K562 (cell line): ENCODE data around the gene RXRA. TPM values are rescaled to one million over a fixed set of nuclear protein-coding genes. Genes with fewer than 3 reads are reported as not detected.

Experiments used
- ARHGAP35 ChIP-seq: fragments of 450-650 bp; IDR thresholded peaks from 2 replicates; pipeline ENCODE4 v1.6.1; 2018; ENCODE audit not compliant: partially characterized antibody
- CBX1 ChIP-seq: sonication (generic); IDR thresholded peaks from 2 replicates; pipeline ENCODE4 v1.6.1; 2016; ENCODE audit warnings: antibody characterized with exemption, low read depth, mild to moderate bottlenecking
- CEBPB ChIP-seq: fragments of 450-650 bp; IDR thresholded peaks from 2 replicates; pipeline ENCODE4 v1.6.1; 2016; ENCODE audit warnings: missing genetic modification characterization, missing compliant biosample characterization
- CREM ChIP-seq: IDR thresholded peaks from 2 replicates; pipeline ENCODE4 v1.6.1; 2014; ENCODE audit warnings: antibody characterized with exemption, low read depth
- E2F1 ChIP-seq: sonication (generic); formaldehyde crosslinking; IDR thresholded peaks from 2 replicates; pipeline ENCODE4 v1.8.1; 2023; ENCODE audit warnings: mild to moderate bottlenecking, missing genetic modification reagents, moderate library complexity
- ELF4 ChIP-seq: fragments of 450-650 bp; formaldehyde crosslinking; IDR thresholded peaks from 2 replicates; pipeline ENCODE4 v1.4.0; 2022; ENCODE audit warnings: missing genetic modification characterization
- EWSR1 ChIP-seq: fragments of 450-650 bp; IDR thresholded peaks from 2 replicates; pipeline ENCODE4 v1.6.1; 2018; ENCODE audit warnings: borderline replicate concordance, mild to moderate bottlenecking, low read depth, moderate library complexity; ENCODE audit not compliant: partially characterized antibody
- FOSL1 ChIP-seq: fragments of 200-800 bp; sonication (Bioruptor generic); conservative IDR thresholded peaks from 2 replicates; pipeline ENCODE4 v1.6.1; 2016; ENCODE audit warnings: missing genetic modification characterization, missing compliant biosample characterization
- KDM1A ChIP-seq, 2 experiments: fragments of 450-650 bp; IDR thresholded peaks; 2 replicates each; pipeline ENCODE4 v1.6.1; 2016; ENCODE audit warnings: mild to moderate bottlenecking in 2 of 2
- KDM5B ChIP-seq: fragments of 200-600 bp; sonication (generic); IDR thresholded peaks from 2 replicates; pipeline ENCODE4 v1.6.1; 2012; ENCODE audit warnings: low read depth, mild to moderate bottlenecking, moderate library complexity, low read length, control low read depth, inconsistent platforms; ENCODE audit not compliant: insufficient replicate concordance
- MCM5 ChIP-seq: fragments of 450-650 bp; IDR thresholded peaks from 2 replicates; pipeline ENCODE4 v1.6.1; 2016; ENCODE audit warnings: low read depth
- MXI1 ChIP-seq: IDR thresholded peaks from 2 replicates; pipeline ENCODE4 v1.6.1; 2011; ENCODE audit warnings: low read depth, mild to moderate bottlenecking, improper control_type of control experiment, low read length
- MYC ChIP-seq, 2 experiments: fragments of 250-450 bp in 1 of 2; sonication (Bioruptor Pico) in 1 of 2; IDR thresholded peaks; 2 replicates each; pipeline versions ENCODE4 v1.5.1 to v1.6.1; 2012 to 2021; ENCODE audit warnings: low read depth in 2 of 2, borderline replicate concordance in 1 of 2, improper control_type of control experiment in 1 of 2, low read length in 1 of 2, mild to moderate bottlenecking in 1 of 2, moderate library complexity in 1 of 2
- NEUROD1 ChIP-seq: fragments of 150-350 bp; IDR thresholded peaks from 2 replicates; pipeline ENCODE4 v1.6.1; 2014; ENCODE audit warnings: borderline replicate concordance, low read length, low read depth; ENCODE audit not compliant: partially characterized antibody
- PHF20 ChIP-seq: fragments of 450-650 bp; IDR thresholded peaks from 2 replicates; pipeline ENCODE4 v1.6.1; 2018; ENCODE audit not compliant: partially characterized antibody
- POLR2A ChIP-seq: fragments of 450-650 bp; conservative IDR thresholded peaks from 2 replicates; pipeline ENCODE4 v1.6.1; 2016
- RBFOX2 ChIP-seq: fragments of 200-400 bp; formaldehyde crosslinking; IDR thresholded peaks from 2 replicates; pipeline ENCODE4 v1.6.1; 2017; ENCODE audit warnings: low read depth, mild to moderate bottlenecking, low read length, moderate library complexity
- SPI1 ChIP-seq: IDR thresholded peaks from 2 replicates; pipeline ENCODE4 v1.6.1; 2011; ENCODE audit warnings: low read depth, low read length, control low read depth, borderline replicate concordance
- SRSF1 ChIP-seq: fragments of 200-400 bp; formaldehyde crosslinking; IDR thresholded peaks from 2 replicates; pipeline ENCODE4 v1.6.1; 2017; ENCODE audit warnings: mild to moderate bottlenecking, low read depth, low read length, moderate library complexity
- TBL1XR1 ChIP-seq, 2 experiments: IDR thresholded peaks; 2 replicates each; pipeline ENCODE4 v1.6.1; 2012; ENCODE audit warnings: improper control_type of control experiment in 2 of 2, low read length in 2 of 2, mild to moderate bottlenecking in 1 of 2
- ZKSCAN3 ChIP-seq: fragments of 250-450 bp; sonication (Bioruptor Pico); IDR thresholded peaks from 2 replicates; pipeline ENCODE4 v1.4.0; 2020
- ZNF197 ChIP-seq: fragments of 200-800 bp; sonication (Bioruptor generic); IDR thresholded peaks from 2 replicates; pipeline ENCODE4 v1.6.1; 2016; ENCODE audit warnings: low read depth, missing genetic modification characterization, missing compliant biosample characterization
- ZNF778 ChIP-seq: fragments of 450-650 bp; formaldehyde crosslinking; IDR thresholded peaks from 2 replicates; pipeline ENCODE4 v1.4.0; 2020; ENCODE audit warnings: mild to moderate bottlenecking, moderate library complexity
- polyA plus RNA-seq, 8 experiments: library from polyadenylated mRNA; depleted of rRNA in 4 of 8; stranded (reverse) in 5 of 8; unstranded in 3 of 8; fragments of >200 nt; fragmentation: Nextera tagmentation in 2 of 8; fragmentation: Illumina TruSeq in 1 of 8; extraction: Ambion mirVana in 2 of 8; extraction: Trizol in 1 of 8; gene quantifications; 2 replicates each; pipeline versions ENCODE4 v1.2.1 to v1.2.3, GENCODE V29; 2011 to 2014; ENCODE audit warnings: inconsistent platforms in 1 of 8, missing spikeins in 1 of 8
- total RNA-seq, 7 experiments: library from RNA; depleted of rRNA in 6 of 7; stranded (reverse); fragments of >200 nt in 6 of 7; fragmentation: Illumina TruSeq in 2 of 7; extraction: Trizol in 2 of 7; gene quantifications; 2 replicates each; pipeline versions ENCODE4 v1.2.1 to v1.2.3, GENCODE V29; 2011 to 2021; ENCODE audit warnings: low replicate concordance in 1 of 7
- TF ChIP-seq, protein P1 (sequence below): fragments of 250-450 bp; sonication (Bioruptor Pico); IDR thresholded peaks from 2 replicates; pipeline ENCODE4 v1.4.0; 2020; ENCODE audit warnings: borderline replicate concordance
- TF ChIP-seq, protein P2 (sequence below): fragments of 250-450 bp; sonication (Bioruptor Pico); IDR thresholded peaks from 2 replicates; pipeline ENCODE4 v1.8.0; 2022; ENCODE audit warnings: moderate library complexity, mild to moderate bottlenecking, inconsistent platforms
- TF ChIP-seq, protein P3 (sequence below): fragments of 250-450 bp; sonication (Bioruptor Pico); IDR thresholded peaks from 2 replicates; pipeline ENCODE4 v1.5.0; 2020; ENCODE audit warnings: mild to moderate bottlenecking

Gene RXRA
- total and polyA plus RNA-seq, 9 of the 15 experiments (the other 6 are each of a cell fraction or from before 2014, with no cell fraction given), result 0.35 to 23.6 (median 4.6) TPM

DNA sequence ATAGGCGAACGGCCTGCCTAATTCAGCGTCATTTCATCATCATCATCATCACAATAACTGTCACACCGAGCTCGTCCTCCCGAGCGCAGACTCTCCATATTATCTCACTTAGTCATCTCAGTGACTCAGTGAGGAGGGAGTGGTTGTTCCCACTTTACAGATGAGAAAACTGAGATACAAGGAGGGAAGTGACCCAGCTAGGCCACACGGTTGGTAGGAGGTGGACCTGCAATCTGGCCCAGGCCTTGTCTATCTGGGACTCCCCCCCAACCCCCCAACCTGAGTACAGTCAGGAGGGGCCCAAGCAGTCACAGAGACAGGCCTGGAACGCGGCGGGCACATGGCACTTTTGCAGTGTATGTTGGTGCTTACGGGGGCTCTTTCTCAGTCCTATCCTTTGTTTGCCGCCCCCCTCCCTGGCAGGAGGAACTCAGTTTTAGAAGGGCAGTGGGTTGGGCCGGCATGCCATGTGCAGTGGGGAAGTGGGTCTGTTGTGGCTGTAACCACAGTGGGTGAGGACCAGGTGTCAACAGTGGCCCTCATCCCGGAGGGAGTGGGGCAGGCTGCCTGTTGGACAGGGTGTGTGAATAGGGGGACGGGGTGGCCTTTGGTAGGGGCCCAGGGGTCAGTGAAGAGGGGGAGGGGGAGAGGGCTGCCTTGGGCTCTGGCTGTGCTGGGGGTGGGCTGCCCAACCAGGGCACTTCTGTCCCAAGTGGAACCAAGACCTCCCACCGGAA, 1.7 kb upstream of the RXRA start (continued):
- TF ChIP-seq, protein P1, sequence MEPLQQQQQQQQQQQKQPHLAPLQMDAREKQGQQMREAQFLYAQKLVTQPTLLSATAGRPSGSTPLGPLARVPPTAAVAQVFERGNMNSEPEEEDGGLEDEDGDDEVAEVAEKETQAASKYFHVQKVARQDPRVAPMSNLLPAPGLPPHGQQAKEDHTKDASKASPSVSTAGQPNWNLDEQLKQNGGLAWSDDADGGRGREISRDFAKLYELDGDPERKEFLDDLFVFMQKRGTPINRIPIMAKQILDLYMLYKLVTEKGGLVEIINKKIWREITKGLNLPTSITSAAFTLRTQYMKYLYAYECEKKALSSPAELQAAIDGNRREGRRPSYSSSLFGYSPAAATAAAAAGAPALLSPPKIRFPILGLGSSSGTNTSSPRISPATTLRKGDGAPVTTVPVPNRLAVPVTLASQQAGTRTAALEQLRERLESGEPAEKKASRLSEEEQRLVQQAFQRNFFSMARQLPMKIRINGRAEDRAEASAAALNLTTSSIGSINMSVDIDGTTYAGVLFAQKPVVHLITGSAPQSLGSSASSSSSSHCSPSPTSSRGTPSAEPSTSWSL (CRISPR knock-in tag), result no peak
- TF ChIP-seq E2F1 (no peak), ZNF778 (CRISPR knock-in tag) (no peak), MYC (IDR thresholded peaks at IDR 0.05; ENCODE audit: low read depth, low read length) (no peak), MYC (CRISPR knock-in tag; IDR thresholded peaks at IDR 0.05; ENCODE audit: borderline replicate concordance, low read depth) (no peak), KDM5B (no peak), SPI1 (0 out of 2 replicates have a peak, but pooled peaks have one; percentile 9), NEUROD1 (no peak), MXI1 (no peak), POLR2A (no peak), CEBPB (tag) (no peak), FOSL1 (tag) (peak; percentile 79), TBL1XR1 (IDR thresholded peaks at IDR 0.05; ENCODE audit: low read length in 2 of 2) (no peak), CREM (no peak), SRSF1 (no peak), ZKSCAN3 (CRISPR knock-in tag) (no peak), EWSR1 (no peak), ARHGAP35 (no peak), ZNF197 (CRISPR knock-in tag) (no peak), RBFOX2 (no peak), KDM1A (IDR thresholded peaks at IDR 0.05) (peak; percentile 97 to 98), PHF20 (peak; percentile 76), MCM5 (no peak), CBX1 (peak; percentile 85; the same call in 1 of the 2 replicates), ELF4 (no peak)
- TF ChIP-seq, protein P2, sequence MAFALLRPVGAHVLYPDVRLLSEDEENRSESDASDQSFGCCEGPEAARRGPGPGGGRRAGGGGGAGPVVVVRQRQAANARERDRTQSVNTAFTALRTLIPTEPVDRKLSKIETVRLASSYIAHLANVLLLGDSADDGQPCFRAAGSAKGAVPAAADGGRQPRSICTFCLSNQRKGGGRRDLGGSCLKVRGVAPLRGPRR (CRISPR knock-in tag), result no peak
- TF ChIP-seq, protein P3, sequence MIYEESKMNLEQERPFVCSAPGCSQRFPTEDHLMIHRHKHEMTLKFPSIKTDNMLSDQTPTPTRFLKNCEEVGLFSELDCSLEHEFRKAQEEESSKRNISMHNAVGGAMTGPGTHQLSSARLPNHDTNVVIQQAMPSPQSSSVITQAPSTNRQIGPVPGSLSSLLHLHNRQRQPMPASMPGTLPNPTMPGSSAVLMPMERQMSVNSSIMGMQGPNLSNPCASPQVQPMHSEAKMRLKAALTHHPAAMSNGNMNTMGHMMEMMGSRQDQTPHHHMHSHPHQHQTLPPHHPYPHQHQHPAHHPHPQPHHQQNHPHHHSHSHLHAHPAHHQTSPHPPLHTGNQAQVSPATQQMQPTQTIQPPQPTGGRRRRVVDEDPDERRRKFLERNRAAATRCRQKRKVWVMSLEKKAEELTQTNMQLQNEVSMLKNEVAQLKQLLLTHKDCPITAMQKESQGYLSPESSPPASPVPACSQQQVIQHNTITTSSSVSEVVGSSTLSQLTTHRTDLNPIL (CRISPR knock-in tag), result no peak
